SK-N-MC (cell line): ENCODE data around the gene MYOCD.

Experiments
- EZH2 ChIP-seq: fragments of 200-600 bp; sonication (generic); IDR thresholded peaks from one replicate; pipeline ENCODE4 v1.6.1; 2017; ENCODE audit warnings: antibody characterized with exemption
- POLR2AphosphoS5 ChIP-seq: IDR thresholded peaks from 2 replicates; pipeline ENCODE4 v1.6.1; 2012; ENCODE audit warnings: mild to moderate bottlenecking, low read depth, low read length, borderline replicate concordance

DNA sequence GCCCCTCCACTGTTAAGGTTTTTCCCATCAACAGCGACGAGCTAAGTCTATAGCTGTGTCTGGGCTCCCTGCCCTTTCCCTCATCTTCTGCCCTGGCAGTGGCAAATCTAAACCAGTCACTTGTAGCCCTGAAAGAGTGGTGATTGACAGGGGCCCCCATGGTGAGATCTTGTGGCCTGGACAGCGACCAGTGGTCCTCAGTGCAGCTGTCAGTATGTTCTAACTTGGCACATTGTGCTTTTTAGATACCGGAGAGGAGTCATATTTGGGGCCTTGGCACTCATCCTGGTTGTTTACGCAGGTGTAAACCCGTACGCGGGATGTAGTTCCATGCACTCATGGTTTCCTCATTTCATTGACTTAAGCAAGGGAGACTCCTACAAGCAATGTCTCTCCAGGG lies 66.1 kb downstream of the MYOCD start:
- TF ChIP-seq POLR2AphosphoS5 (no peak), EZH2 (no peak)
